Stimulated activated memory B cell treated with anti-CD40 and anti-IgM and Interleukin-4, amounts not matched to agents 10 μg/mL and 1 μg/mL and 100 μg/mL, for 72 hours (primary cell): ENCODE results near the gene SPACDR.

Experiments used
- ATAC-seq: fragments of 150-1000 bp; cut with Tn5 transposase; 2 replicates; pipeline ENCODE4 v1.10.0; 2021
- H3K27ac Mint-ChIP-seq: one replicate; pipeline ENCODE4 v1.8.0; 2022; ENCODE audit warnings: mild to moderate bottlenecking, mixed read lengths
- H3K27me3 Mint-ChIP-seq: one replicate; pipeline ENCODE4 v1.8.0; 2022; ENCODE audit warnings: mixed read lengths
- H3K36me3 Mint-ChIP-seq: one replicate; pipeline ENCODE4 v1.8.0; 2022; ENCODE audit warnings: mixed read lengths
- H3K4me1 Mint-ChIP-seq: one replicate; pipeline ENCODE4 v1.8.0; 2022; ENCODE audit warnings: mixed read lengths
- H3K4me3 Mint-ChIP-seq: one replicate; pipeline ENCODE4 v1.8.0; 2022; ENCODE audit warnings: mild to moderate bottlenecking, moderate library complexity, mixed read lengths
- H3K9me3 Mint-ChIP-seq: one replicate; pipeline ENCODE4 v1.8.0; 2022; ENCODE audit warnings: mixed read lengths

SPACDR gene

GRCh38 chr7:100428199-100428966 lies 35.7 kb downstream of the SPACDR start, which contains the start of gene ZCWPW1:
Gene ZCWPW1 (minus strand): TSS chr7:100428703. CDS start chr7:100420649, 8,054 bp downstream.
- Mint-ChIP-seq H3K4me3 (peak within 1 kb of the TSS; percentile 96), H3K27me3 (no peaks in the 10 kb centered on the region), H3K4me1 (peaks cover 32% of the 10 kb centered on the region), H3K9me3 (no peaks in the 10 kb centered on the region), H3K27ac (peak within 1 kb of the TSS; percentile 93), H3K36me3 (peaks cover 10% of the 10 kb centered on the region)
- ATAC-seq = peak; percentile 77

- peaks cover 7% of the 10 kb centered on the region for H3K36me3 Mint-ChIP-seq
- H3K27ac Mint-ChIP-seq = peak overlapping the region; percentile 93
- H3K4me3 Mint-ChIP-seq = peak overlapping the region; percentile 96
These were observed 36.3 kb downstream of the SPACDR start for GRCh38 chr7:100427762-100428198.

GRCh38 chr7:100426516-100426915 lies 37.5 kb downstream of the SPACDR start:
- Mint-ChIP-seq H3K4me1 (peaks cover 20% of the 10 kb centered on the region), H3K9me3 (no peaks in the 10 kb centered on the region), H3K27ac (no peak overlapping the region), H3K36me3 (peaks cover 7% of the 10 kb centered on the region), H3K27me3 (no peaks in the 10 kb centered on the region), H3K4me3 (no peak overlapping the region)
- ATAC-seq = no peak

More at GRCh38 chr7:100427762-100428198, 36.3 kb downstream of the SPACDR start:
- no peak for ATAC-seq
- Mint-ChIP-seq H3K9me3 (no peaks in the 10 kb centered on the region), H3K27me3 (no peaks in the 10 kb centered on the region), H3K4me1 (peaks cover 31% of the 10 kb centered on the region)

- Mint-ChIP-seq H3K4me1 (peaks cover 9% of the 10 kb centered on the region), H3K36me3 (peaks cover 7% of the 10 kb centered on the region), H3K27ac (no peak overlapping the region), H3K4me3 (no peak overlapping the region), H3K27me3 (no peaks in the 10 kb centered on the region), H3K9me3 (no peaks in the 10 kb centered on the region)
- ATAC-seq = no peak
These were observed 38.7 kb downstream of the SPACDR start for GRCh38 chr7:100425347-100425746.

- Mint-ChIP-seq H3K27ac (peak overlapping the region; percentile 78), H3K9me3 (no peaks in the 10 kb centered on the region), H3K36me3 (no peaks in the 10 kb centered on the region), H3K4me1 (peaks cover 16% of the 10 kb centered on the region), H3K27me3 (no peaks in the 10 kb centered on the region), H3K4me3 (peak overlapping the region; percentile 41)
- ATAC-seq = peak; percentile 61
These were observed 40.7 kb downstream of the SPACDR start for GRCh38 chr7:100423315-100423714.

GRCh38 chr7:100419660-100420226 lies 44.3 kb downstream of the SPACDR start:
- Mint-ChIP-seq H3K36me3 (peaks cover 10% of the 10 kb centered on the region), H3K4me3 (no peak overlapping the region), H3K27me3 (no peaks in the 10 kb centered on the region), H3K4me1 (peaks cover 22% of the 10 kb centered on the region), H3K9me3 (no peaks in the 10 kb centered on the region), H3K27ac (peak overlapping the region; percentile 57)
- no peak for ATAC-seq

GRCh38 chr7:100418930-100419659 lies 45.0 kb downstream of the SPACDR start:
- H3K27me3 Mint-ChIP-seq = no peaks in the 10 kb centered on the region
- ATAC-seq = peak; percentile 53
- H3K36me3 Mint-ChIP-seq = peaks cover 10% of the 10 kb centered on the region
- no peak overlapping the region for H3K4me3 Mint-ChIP-seq
- H3K27ac Mint-ChIP-seq = peak overlapping the region; percentile 57
- H3K4me1 Mint-ChIP-seq = peaks cover 22% of the 10 kb centered on the region
- H3K9me3 Mint-ChIP-seq = no peaks in the 10 kb centered on the region

GRCh38 chr7:100415448-100415847 lies 48.6 kb downstream of the SPACDR start:
- ATAC-seq = no peak
- Mint-ChIP-seq H3K4me1 (peaks cover 27% of the 10 kb centered on the region), H3K36me3 (peaks cover 10% of the 10 kb centered on the region), H3K4me3 (no peak overlapping the region), H3K27me3 (no peaks in the 10 kb centered on the region), H3K9me3 (no peaks in the 10 kb centered on the region), H3K27ac (peak overlapping the region; percentile 12)

- Mint-ChIP-seq H3K4me1 (peaks cover 20% of the 10 kb centered on the region), H3K27me3 (no peaks in the 10 kb centered on the region), H3K27ac (peak overlapping the region; percentile 79), H3K4me3 (no peak overlapping the region), H3K36me3 (peaks cover 10% of the 10 kb centered on the region), H3K9me3 (no peaks in the 10 kb centered on the region)
- ATAC-seq = no peak
These were observed 50.2 kb downstream of the SPACDR start for GRCh38 chr7:100413889-100414288.

GRCh38 chr7:100413346-100413745 lies 50.7 kb downstream of the SPACDR start:
- ATAC-seq = peak; percentile 72
- H3K27ac Mint-ChIP-seq = peak overlapping the region; percentile 79
- no peaks in the 10 kb centered on the region for H3K27me3 Mint-ChIP-seq
- no peaks in the 10 kb centered on the region for H3K9me3 Mint-ChIP-seq
- peaks cover 20% of the 10 kb centered on the region for H3K4me1 Mint-ChIP-seq
- H3K4me3 Mint-ChIP-seq = peak overlapping the region; percentile 46
- H3K36me3 Mint-ChIP-seq = peaks cover 10% of the 10 kb centered on the region

GRCh38 chr7:100411101-100411500 lies 53.0 kb downstream of the SPACDR start:
- H3K4me1 Mint-ChIP-seq = peaks cover 20% of the 10 kb centered on the region
- no peak overlapping the region for H3K4me3 Mint-ChIP-seq
- no peaks in the 10 kb centered on the region for H3K27me3 Mint-ChIP-seq
- no peaks in the 10 kb centered on the region for H3K9me3 Mint-ChIP-seq
- no peak overlapping the region for H3K27ac Mint-ChIP-seq
- H3K36me3 Mint-ChIP-seq = peaks cover 10% of the 10 kb centered on the region
- ATAC-seq = no peak

- Mint-ChIP-seq H3K4me3 (no peak overlapping the region), H3K4me1 (peaks cover 5% of the 10 kb centered on the region), H3K27me3 (no peaks in the 10 kb centered on the region), H3K36me3 (no peaks in the 10 kb centered on the region), H3K27ac (no peak overlapping the region), H3K9me3 (no peaks in the 10 kb centered on the region)
- peak; percentile 83 for ATAC-seq
These were observed 56.5 kb downstream of the SPACDR start for GRCh38 chr7:100407285-100408180.

- H3K4me1 Mint-ChIP-seq = no peaks in the 10 kb centered on the region
- H3K36me3 Mint-ChIP-seq = no peaks in the 10 kb centered on the region
- no peak overlapping the region for H3K27ac Mint-ChIP-seq
- no peaks in the 10 kb centered on the region for H3K27me3 Mint-ChIP-seq
- H3K9me3 Mint-ChIP-seq = no peaks in the 10 kb centered on the region
- no peak overlapping the region for H3K4me3 Mint-ChIP-seq
- ATAC-seq = no peak
These were observed 57.3 kb downstream of the SPACDR start for GRCh38 chr7:100406767-100407166.
